ENCODE results near the gene GNA12. TPM values are rescaled to one million over a fixed set of nuclear protein-coding genes. Genes with fewer than 3 reads are reported as not detected.
A peak's percentile ranks its signal among the peaks of the same experiment; 100 is the strongest.
"Not testable (repeated sequence)": the region's sequence is repeated elsewhere in the genome, so short reads cannot be mapped to it uniquely, and the experiment has no call there.

GNA12 gene
- total RNA-seq, 1 experiment from 2014 or later, result 17.8 TPM

GRCh38 chr7:2751086-2751485, 93.0 kb downstream of the GNA12 start:
- no peak for DNase-seq (ENCODE audit: low read depth)

- DNase-seq (ENCODE audit: low read depth), result no peak
Measured at GRCh38 chr7:2750004-2750407, 94.1 kb downstream of the GNA12 start.

GRCh38 chr7:2748684-2749083, 95.4 kb downstream of the GNA12 start:
- DNase-seq (ENCODE audit: low read depth), result not testable (repeated sequence)

DNA sequence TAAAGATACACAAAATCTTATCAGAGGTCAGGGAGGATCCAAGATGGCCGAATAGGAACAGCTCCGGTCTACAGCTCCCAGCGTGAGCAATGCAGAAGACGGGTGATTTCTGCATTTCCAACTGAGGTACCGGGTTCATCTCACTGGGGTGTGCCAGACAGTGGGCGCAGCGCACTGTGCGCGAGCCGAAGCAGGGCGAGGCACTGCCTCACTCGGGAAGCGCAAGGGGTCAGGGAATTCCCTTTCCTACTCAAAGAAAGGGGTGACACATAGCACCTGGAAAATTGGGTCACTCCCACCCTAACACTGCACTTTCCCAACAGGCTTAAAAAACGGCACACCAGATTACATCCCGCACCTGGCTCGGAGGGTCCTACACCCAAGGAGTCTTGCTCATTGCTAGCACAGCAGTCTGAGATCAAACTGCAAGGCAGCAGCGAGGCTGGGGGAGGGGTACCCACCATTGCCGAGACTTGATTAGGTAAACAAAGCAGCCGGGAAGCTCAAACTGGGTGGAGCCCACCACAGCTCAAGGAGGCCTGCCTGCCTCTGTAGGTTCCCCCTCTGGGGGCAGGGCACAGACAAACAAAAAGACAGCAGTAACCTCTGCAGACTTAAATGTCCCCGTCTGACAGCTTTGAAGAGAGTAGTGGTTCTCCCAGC, 100.5 kb downstream of the GNA12 start:
- not testable (repeated sequence) for DNase-seq (ENCODE audit: low read depth)

GRCh38 chr7:2738766-2739549, 105.2 kb downstream of the GNA12 start:
- no peak for DNase-seq (ENCODE audit: low read depth)

DNA sequence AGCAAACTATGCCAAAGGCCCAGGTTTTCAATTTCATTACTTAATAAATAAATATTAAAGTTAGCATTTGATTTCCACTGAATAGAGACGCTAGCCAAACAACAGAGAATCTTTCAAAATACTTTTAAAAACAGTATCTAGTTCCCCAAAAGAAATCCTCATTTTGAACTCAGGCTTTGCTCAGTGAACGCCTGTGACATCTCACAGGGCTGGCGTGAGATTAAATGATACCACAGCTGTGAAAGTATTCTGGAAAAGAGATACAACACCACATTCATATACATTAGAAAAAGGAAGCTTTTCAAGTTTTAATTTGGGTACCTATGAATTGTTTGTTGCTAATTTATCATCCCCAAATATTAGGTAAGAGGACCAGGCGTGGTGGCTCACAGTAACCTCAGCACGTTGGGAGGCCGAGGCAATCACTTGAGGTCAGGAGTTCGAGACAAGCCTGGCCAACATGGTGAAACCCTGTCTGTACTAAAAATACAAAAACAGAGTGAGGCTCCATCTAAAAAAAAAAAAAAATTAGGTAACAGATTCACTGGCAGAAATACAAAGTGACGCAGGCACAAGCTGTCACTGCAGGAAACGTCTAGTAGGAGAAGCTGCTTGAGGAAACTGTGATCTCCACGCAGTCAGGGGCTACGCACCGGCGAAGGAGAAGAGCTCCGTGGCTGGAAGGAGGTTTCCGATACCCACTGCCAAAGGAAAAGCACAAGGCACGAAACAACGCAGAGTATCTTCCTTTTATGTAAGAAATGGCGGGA, 106.2 kb downstream of the GNA12 start:
- DNase-seq (ENCODE audit: low read depth), result no peak

GRCh38 chr7:2737005-2737743, 106.9 kb downstream of the GNA12 start:
- not testable (repeated sequence) for DNase-seq (ENCODE audit: low read depth)

GRCh38 chr7:2736411-2736914, 107.6 kb downstream of the GNA12 start:
- DNase-seq (ENCODE audit: low read depth), result no peak

- DNase-seq (ENCODE audit: low read depth), result no peak
Measured at GRCh38 chr7:2735744-2736143, 108.4 kb downstream of the GNA12 start.

DNA sequence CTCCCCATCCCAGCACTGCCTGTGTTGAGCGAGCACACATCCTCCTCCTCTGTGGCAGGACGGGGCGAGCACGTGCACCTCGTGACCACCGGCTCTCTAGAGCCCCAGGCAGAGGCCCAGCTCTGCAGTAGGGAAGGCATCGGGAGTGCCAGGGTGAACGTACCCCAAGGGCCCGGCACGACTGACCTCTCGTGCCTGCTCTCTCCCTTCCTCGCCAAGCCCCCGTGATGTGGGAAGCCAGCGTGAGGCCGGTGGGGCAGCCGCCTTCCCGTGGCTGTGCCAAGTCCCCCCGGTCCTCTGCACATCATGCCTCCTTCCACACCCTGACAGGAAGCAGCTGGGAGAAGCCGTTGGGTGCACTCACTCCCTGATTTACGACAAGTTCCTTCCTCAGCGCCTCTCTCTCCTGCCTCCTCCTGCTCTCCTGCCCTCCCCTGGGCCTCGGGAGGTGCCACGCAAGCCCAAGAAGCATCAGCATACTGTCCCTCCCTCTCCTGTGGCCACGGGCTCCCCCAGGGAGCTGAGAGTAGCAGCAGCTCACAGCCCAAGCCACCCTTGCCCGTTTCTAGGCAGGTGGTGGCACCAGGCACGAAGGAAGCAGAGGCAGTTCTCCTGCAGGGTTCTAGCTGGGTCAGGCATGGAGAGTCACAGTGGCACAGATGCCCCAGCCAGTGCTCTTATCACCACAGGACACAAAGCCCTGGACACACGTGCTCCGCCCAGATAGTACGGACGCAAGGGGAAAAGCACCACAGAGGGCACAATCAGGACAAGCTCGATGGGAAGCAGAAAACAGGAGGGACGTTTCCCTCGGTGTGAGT, 109.1 kb downstream of the GNA12 start:
- DNase-seq (ENCODE audit: low read depth), result peak; percentile 81

- no peak for DNase-seq (ENCODE audit: low read depth)
Measured at GRCh38 chr7:2734084-2734686, 109.9 kb downstream of the GNA12 start.

GRCh38 chr7:2732959-2733584, 111.0 kb downstream of the GNA12 start:
- DNase-seq (ENCODE audit: low read depth), result peak; percentile 70

GRCh38 chr7:2732388-2732787, 111.7 kb downstream of the GNA12 start:
- DNase-seq (ENCODE audit: low read depth), result no peak

- DNase-seq (ENCODE audit: low read depth), result no peak
Measured at GRCh38 chr7:2730846-2731770, 113.0 kb downstream of the GNA12 start.

- no peak for DNase-seq (ENCODE audit: low read depth)
Measured at GRCh38 chr7:2729893-2730716, 114.0 kb downstream of the GNA12 start.

DNA sequence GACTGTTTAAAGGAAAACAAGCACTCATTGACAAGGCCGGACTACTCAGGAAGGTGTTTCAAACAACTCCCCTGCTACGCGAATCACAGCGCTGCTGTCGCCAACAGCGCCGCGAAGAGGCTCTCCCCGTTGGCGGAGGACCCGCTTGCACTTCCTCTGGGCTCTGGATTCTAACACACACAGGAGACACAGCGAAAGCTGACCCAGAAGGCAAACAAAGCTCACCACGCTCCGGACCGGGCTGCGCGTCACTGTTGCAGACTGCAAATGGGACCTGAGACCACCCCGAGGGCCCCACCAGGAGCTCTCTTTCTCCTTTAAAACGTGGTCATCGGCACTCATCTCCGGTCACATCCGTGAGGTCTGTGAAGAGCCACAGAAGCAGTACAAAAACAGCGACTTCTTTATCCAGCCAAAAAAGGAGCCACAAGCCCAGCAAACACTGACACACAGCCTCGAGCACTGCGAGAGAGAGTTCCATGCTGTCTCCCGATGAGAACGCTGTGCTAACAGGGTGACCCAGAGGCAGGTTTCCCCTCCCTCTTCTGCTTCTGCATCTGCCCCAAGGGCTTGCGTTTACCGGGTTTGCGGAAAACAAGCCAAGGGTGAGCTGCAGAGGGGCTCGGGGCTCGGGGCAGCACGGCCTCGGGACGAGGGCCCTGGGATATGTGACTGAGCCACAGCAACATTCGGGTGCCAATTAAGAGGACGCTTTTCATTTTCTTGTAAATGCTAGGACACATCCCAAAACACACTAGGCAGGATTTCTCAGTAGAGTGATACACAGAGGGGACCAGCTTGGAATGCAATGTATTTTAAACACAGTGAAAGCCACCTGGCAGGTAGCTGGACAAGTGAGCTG, 114.8 kb downstream of the GNA12 start:
- no peak for DNase-seq (ENCODE audit: low read depth)

Measured in RPMI7951 (cell line).